Spleen (tissue), 11 donors: Measurements from ENCODE around the gene SLC7A10. TPM values are rescaled to one million over a fixed set of nuclear protein-coding genes. Genes with fewer than 3 reads are reported as not detected.

Experiments used
- DNase-seq: peaks from one replicate; pipeline ENCODE4 v3.0.0-alpha.2; 2020
- H3K27ac ChIP-seq, 8 donors: fragments of 200-600 bp; sonication (generic) in 7 of 8; 1 replicate in 4 of 8; 2 replicates in 4 of 8; pipeline versions ENCODE4 v1.5.0 to v1.8.0; 2016 to 2021; ENCODE audit warnings: inconsistent platforms in 4 of 8, mild to moderate bottlenecking in 4 of 8, moderate library complexity in 1 of 8
- H3K27me3 ChIP-seq, 7 donors: fragments of 200-600 bp; sonication (generic) in 6 of 7; replicated peaks in 1 of 7; 1 replicate in 4 of 7; 2 replicates in 3 of 7; pipeline versions ENCODE4 v1.5.0 to v1.8.0; 2016 to 2021; ENCODE audit warnings: inconsistent platforms in 3 of 7, mild to moderate bottlenecking in 1 of 7
- H3K36me3 ChIP-seq, 6 donors: fragments of 200-600 bp; sonication (generic) in 5 of 6; 1 replicate in 4 of 6; 2 replicates in 2 of 6; pipeline versions ENCODE4 v1.5.0 to v1.8.0; 2016 to 2021; ENCODE audit warnings: inconsistent platforms in 2 of 6
- H3K4me1 ChIP-seq, 6 donors: fragments of 200-600 bp; sonication (generic) in 5 of 6; 1 replicate in 3 of 6; 2 replicates in 3 of 6; pipeline versions ENCODE4 v1.5.0 to v1.8.0; 2016 to 2021; ENCODE audit warnings: inconsistent platforms in 3 of 6
- H3K4me3 ChIP-seq, 8 donors: fragments of 200-600 bp; sonication (generic) in 7 of 8; 1 replicate in 4 of 8; 2 replicates in 4 of 8; pipeline versions ENCODE4 v1.5.0 to v1.8.0; 2016 to 2021; ENCODE audit warnings: inconsistent platforms in 4 of 8, mild to moderate bottlenecking in 4 of 8, moderate library complexity in 2 of 8
- H3K9me3 ChIP-seq, 8 donors: fragments of 200-600 bp; sonication (generic) in 7 of 8; 1 replicate in 4 of 8; 2 replicates in 4 of 8; pipeline versions ENCODE4 v1.5.0 to v1.8.0; 2016 to 2021; ENCODE audit warnings: inconsistent platforms in 4 of 8
- CTCF ChIP-seq, 11 experiments: fragments of 200-600 bp in 7 of 11; fragments of 450-650 bp in 4 of 11; sonication (generic) in 4 of 11; IDR thresholded peaks in 8 of 11; conservative IDR thresholded peaks in 3 of 11; 1 replicate in 7 of 11; 2 replicates in 4 of 11; pipeline versions ENCODE4 v1.4.0 to v1.8.0; 2016 to 2021; ENCODE audit warnings: antibody characterized with exemption in 11 of 11, inconsistent platforms in 4 of 11, mild to moderate bottlenecking in 1 of 11
- POLR2A ChIP-seq, 3 donors: fragments of 450-650 bp; IDR thresholded peaks; one replicate each; pipeline ENCODE4 v1.5.1; 2017; ENCODE audit warnings: antibody characterized with exemption in 3 of 3, mild to moderate bottlenecking in 1 of 3
- POLR2AphosphoS5 ChIP-seq, 3 donors: sonication (generic); formaldehyde crosslinking; IDR thresholded peaks; one replicate each; pipeline ENCODE4 v1.5.1; 2017; ENCODE audit warnings: antibody characterized with exemption in 3 of 3
- WGBS, 5 donors: extraction: QIAGEN DNeasy Blood & Tissue Kit in 3 of 5; methylation state at CpG; one replicate each; pipeline versions ENCODE4 v1.1.5 to v1.1.7; 2013 to 2018; 5-methylcytosine and 5-hydroxymethylcytosine counted together
- intact Hi-C: fragments of 100-400 bp; cut with DNase I; formaldehyde crosslinking; loops from one replicate; pipeline ENCODE4 v1.15.0; 2023; ENCODE audit warnings: low total_unique reads
- polyA plus RNA-seq, 3 donors: library from polyadenylated mRNA; stranded (reverse); fragments of 200-250 nt; gene quantifications; one replicate each; pipeline ENCODE4 v1.2.1, GENCODE V29; 2013
- total RNA-seq, 7 donors: library from RNA; depleted of rRNA in 3 of 7; stranded (reverse); fragments of >200 nt in 3 of 7; fragmentation: NEBNext Ultra II Directional in 4 of 7; extraction: Animal tissue kit (Norgen Biotek cat#: 25700) in 4 of 7; gene quantifications; one replicate each; pipeline versions ENCODE4 v1.1.0 to v1.2.1, GENCODE V29; 2016 to 2021
- donor health status: healthy with polysubstance abuse.
- donor health status: DM: no; HTN: no; CAD: no; lungs with moderate emphysema.
- donor health status: DM: no; HTN: no; CAD: no.
- donor health status: Bipolar disorder and iron deficiency.
- donor health status: healthy.
- donor health status: DM: no; HTN: no; CAD: no.
- donor health status: DM: yes; HTN: yes; CAD: no.

Gene SLC7A10
- total and polyA plus RNA-seq, 10 donors, result 0.06 to 0.37 (median 0.19) TPM; not detected in 6

- peak; percentile 47 for DNase-seq
- peaks cover 0 to 43% (median 13%) of the 10 kb centered on the region in 7 donors for H3K27me3 ChIP-seq
- 70 to 88% (median 84%) methylated on average over 8 of the region's 8 CpGs for WGBS, 5 donors
- H3K9me3 ChIP-seq, result peaks cover 0 to 8% (median 7%) of the 10 kb centered on the region in 8 donors
- intact Hi-C loops, result loop anchor here (2.0 kb wide), 1 partner anchor 173 kb away; no protein-coding TSS in a partner anchor
- H3K4me1 ChIP-seq, result peaks cover 0 to 20% (median 10%) of the 10 kb centered on the region in 6 donors
- no peaks in the 10 kb centered on the region for H3K36me3 ChIP-seq
- H3K27ac ChIP-seq, result no peak overlapping the region
- H3K4me3 ChIP-seq, result no peak overlapping the region
- no peak for TF ChIP-seq POLR2A (IDR thresholded peaks at IDR 0.05)
These were observed 8.4 kb upstream of the SLC7A10 start for GRCh38 chr19:33234092-33234491.

GRCh38 chr19:33233056-33233873 lies 7.6 kb upstream of the SLC7A10 start:
- no peak overlapping the region for H3K4me3 ChIP-seq
- WGBS, 5 donors, result 91 to 97% (median 94%) methylated on average over 9 of the region's 9 CpGs
- H3K36me3 ChIP-seq, result no peaks in the 10 kb centered on the region
- intact Hi-C loops, result no loop called here
- peaks cover 1 to 16% (median 15%) of the 10 kb centered on the region in 8 donors for H3K9me3 ChIP-seq
- TF ChIP-seq POLR2A (IDR thresholded peaks at IDR 0.05) (no peak), POLR2AphosphoS5 (IDR thresholded peaks at IDR 0.05) (no peak), CTCF (IDR thresholded peaks at IDR 0.05 in 8 of 11, conservative IDR thresholded peaks at IDR 0.05 in 3 of 11) (no peak)
- H3K4me1 ChIP-seq, result peaks cover 0 to 20% (median 10%) of the 10 kb centered on the region in 6 donors
- no peak overlapping the region for H3K27ac ChIP-seq
- H3K27me3 ChIP-seq, result peaks cover 0 to 52% (median 13%) of the 10 kb centered on the region in 7 donors
- peak; percentile 3 for DNase-seq

GRCh38 chr19:33232656-33233055 lies 7.0 kb upstream of the SLC7A10 start:
- Histone ChIP-seq H3K4me3 (no peak overlapping the region), H3K36me3 (no peaks in the 10 kb centered on the region), H3K9me3 (peaks cover 3 to 23% (median 21%) of the 10 kb centered on the region in 8 donors), H3K27ac (no peak overlapping the region), H3K27me3 (peaks cover 0 to 58% (median 13%) of the 10 kb centered on the region in 7 donors), H3K4me1 (peaks cover 0 to 20% (median 10%) of the 10 kb centered on the region in 6 donors)
- intact Hi-C loops, result no loop called here
- WGBS, 5 donors, result 58 to 82% (median 71%) methylated on average over 10 to 12 of the region's 12 CpGs
- TF ChIP-seq CTCF (IDR thresholded peaks at IDR 0.05 in 8 of 11, conservative IDR thresholded peaks at IDR 0.05 in 3 of 11) (no peak), POLR2AphosphoS5 (IDR thresholded peaks at IDR 0.05) (no peak), POLR2A (IDR thresholded peaks at IDR 0.05) (no peak)
- no peak for DNase-seq

GRCh38 chr19:33231511-33231910 lies 5.9 kb upstream of the SLC7A10 start:
- no peak for DNase-seq
- no peak for TF ChIP-seq POLR2AphosphoS5 (IDR thresholded peaks at IDR 0.05)
- TF ChIP-seq CTCF (IDR thresholded peaks at IDR 0.05 in 8 of 11, conservative IDR thresholded peaks at IDR 0.05 in 3 of 11), result no peak
- no peak for TF ChIP-seq POLR2A (IDR thresholded peaks at IDR 0.05)
- Histone ChIP-seq H3K9me3 (peaks cover 3 to 34% (median 28%) of the 10 kb centered on the region in 8 donors), H3K4me3 (no peak overlapping the region), H3K27me3 (peaks cover 0 to 69% (median 24%) of the 10 kb centered on the region in 7 donors), H3K36me3 (no peaks in the 10 kb centered on the region), H3K4me1 (peaks cover 0 to 27% (median 16%) of the 10 kb centered on the region in 6 donors), H3K27ac (peak overlapping the region in 1 of 8 donors; percentile 35)
- 62 to 91% (median 70%) methylated on average over 5 of the region's 5 CpGs for WGBS, 5 donors
- intact Hi-C loops, result no loop called here
